A673 (cell line): ENCODE data around the gene IL17F.

Source experiments
- CTCF ChIP-seq: fragments of 300-800, 200-600 bp; sonication (generic); conservative IDR thresholded peaks from 2 replicates; pipeline ENCODE4 v1.5.1; 2017; ENCODE audit warnings: low read depth, mild to moderate bottlenecking, antibody characterized with exemption, low read length, moderate library complexity, mixed read lengths
- EZH2 ChIP-seq: fragments of 200-600 bp; sonication (generic); IDR thresholded peaks from 2 replicates; pipeline ENCODE4 v1.6.1; 2017; ENCODE audit warnings: borderline replicate concordance, low read depth, mild to moderate bottlenecking, mixed read lengths, antibody characterized with exemption, low read length; ENCODE audit not compliant: poor library complexity, severe bottlenecking

- TF ChIP-seq CTCF (no peak), EZH2 (no peak)
These were observed 57.2 kb downstream of the IL17F start for GRCh38 chr6:52187098-52187497.
